AG08395 (cell line): ENCODE measurements around the gene NRCAM.

Experiments
- DNase-seq: peaks from one replicate; pipeline ENCODE4 v3.0.0; 2012; ENCODE audit warnings: mixed read lengths, low spot score

The NRCAM gene

DNA sequence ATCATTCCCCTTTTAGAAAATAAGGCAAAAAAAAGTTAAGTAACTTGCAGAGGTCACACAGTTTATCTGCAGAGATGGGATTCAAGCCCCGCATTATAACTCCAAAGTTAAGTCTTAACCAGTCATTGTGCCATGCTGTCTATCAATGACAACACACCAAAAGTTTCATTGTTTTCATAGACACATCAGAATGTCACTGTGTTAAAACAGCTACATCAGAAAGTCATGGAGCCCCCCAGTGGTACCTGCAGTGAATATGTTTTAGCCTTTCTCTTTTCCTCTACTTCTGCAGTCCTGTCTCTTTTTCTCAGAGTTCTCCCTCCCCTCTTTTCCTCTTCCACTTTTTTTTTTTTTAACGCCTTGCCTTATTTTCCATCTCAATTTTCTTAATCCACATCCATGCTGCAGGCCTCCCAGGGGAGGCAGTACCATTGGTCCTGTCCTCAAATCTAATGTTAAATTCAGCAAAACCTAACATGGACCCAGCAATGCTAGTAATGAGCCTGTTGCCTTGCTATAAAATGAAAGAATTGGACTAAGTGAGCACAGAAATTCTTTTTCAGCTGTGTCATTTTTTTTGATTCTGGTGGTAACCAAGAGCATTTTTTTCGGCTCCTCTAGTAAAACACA, 3.8 kb upstream of the NRCAM start:
- DNase-seq = peak; percentile 16

DNA sequence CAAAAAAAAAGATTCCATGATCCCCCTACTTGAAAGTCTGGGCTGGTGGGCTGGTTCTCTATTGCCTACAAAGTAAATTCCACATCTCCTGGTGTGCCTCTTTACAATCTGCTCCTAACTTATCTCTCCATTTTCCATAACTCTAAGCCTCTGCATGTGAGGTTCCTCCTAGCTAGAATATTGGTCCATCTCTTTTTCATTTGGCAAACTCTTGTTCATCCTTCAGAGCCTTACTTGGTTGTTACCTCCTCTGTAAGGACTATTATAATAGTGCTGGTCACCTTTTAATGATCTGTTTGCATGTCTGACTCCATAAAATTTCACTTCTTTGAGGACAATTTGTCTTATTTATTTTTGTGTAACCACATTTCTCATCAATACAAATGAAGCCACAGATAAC, 1.6 kb upstream of the NRCAM start:
- DNase-seq = no peak

DNA sequence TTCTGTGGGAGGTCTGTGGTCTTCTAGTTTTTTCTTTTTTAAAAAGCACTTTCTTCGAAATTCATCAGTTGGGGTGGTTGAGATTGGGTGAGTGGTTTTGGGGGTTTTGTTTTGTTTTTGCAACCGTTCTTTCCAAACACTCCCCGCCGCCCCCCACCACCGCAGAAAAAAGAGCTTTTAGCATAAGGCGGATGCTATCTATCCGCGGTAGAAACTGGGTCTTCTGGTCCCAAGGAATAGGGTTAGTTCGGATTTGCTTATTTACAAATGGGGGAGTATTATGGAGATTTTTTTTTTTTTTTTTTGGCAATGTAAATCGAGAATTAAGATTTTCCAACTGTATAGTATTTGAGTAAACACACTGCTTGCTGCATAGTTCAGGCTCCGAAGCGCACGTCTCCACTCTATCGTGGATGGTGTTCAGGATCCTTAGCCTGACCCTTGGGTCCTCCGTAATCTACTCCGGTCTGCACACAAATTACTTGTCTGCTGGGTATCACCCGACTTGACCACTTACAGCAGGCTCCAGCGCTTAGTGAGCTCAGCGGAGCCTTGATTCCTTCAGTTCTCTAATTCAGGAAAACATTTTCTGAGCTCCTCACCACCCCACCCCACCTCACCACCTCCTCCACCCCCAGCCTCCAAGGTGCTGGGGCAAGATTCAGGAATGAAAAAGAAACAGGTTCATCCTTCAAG, 757 bp upstream of the NRCAM start:
- no peak for DNase-seq

DNA sequence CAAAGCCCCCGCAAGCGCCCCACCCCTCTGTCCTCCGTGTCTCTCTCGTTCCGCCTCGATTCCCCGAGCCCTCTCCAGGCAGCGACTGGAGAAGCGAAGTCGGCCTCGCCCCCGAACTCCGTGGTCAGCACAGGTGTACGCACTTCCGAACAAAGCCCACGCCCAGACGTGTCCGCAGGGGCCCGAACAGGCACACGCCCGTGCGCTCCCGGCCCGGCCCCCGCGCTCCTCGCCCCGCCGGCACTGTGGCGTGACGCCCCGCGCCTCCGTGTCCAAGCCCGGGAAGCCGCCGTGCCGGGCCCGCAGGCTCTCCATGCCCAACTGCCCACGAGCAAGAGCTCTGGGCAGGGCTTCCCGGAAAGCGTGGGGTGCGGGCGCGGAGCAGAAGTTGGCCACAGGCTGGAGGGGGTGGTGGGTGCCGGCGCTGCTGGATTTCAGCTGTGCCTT, 662 bp downstream of the NRCAM start:
- no peak for DNase-seq

DNA sequence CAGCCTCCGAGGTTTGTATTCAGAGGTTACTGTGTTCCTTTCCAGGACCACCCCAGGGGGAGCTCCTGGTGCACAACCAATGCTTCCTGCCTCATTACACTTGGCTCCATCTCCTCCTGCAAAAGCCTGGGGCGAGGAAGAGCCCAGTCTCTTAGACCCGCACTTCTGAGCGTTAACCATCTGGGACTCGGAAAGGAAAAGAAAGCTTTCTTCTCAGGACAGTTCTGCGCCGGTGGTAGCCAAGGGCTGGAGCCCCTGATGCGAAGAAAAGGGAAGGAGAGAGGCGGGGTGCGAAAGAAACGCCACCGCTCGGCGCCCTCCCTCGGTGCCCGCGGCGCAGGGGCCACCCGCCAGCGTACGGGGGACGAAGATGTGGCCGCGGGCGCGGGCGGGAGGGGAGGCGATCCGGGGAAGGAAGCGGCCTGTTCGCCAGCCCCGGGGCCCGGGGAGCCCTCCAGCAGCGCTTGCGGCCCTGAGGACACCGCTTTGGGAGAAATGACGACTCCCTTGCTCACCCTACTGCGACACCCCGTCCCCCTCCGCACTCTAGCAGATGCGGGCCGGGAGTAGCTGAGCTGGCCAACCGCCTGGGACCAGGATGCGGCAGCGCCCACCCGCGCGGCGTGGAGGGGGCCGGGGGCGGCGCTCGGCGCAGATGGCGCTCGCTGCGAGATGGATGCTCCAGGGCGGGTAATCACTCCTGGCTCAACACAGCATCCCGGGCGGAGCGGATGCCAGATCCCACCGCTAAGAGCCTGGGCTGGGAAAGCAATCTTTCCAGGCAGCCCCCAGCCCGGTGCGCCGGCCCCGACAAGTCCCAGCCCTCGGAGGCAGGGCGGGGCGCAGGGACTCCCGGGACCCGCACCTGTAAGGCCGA, 1.3 kb downstream of the NRCAM start:
- peak; percentile 18 for DNase-seq

DNA sequence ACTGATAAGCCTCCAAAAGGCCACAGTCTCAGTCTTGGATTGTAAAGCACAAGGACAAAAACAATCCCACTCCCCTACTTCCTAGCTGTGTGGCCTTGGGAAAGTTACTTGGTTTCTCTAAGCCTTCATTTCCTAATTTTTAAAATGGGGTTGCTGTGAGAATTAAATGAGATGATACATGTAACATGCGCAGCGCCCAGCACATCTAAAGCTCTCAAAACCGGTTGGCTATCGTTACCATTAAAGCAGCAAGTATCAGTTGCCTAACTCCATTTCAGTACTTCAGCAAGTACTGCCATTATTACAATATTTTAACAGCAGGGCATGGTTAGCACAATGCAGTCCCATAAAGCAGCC, 1.9 kb downstream of the NRCAM start:
- DNase-seq = no peak

DNA sequence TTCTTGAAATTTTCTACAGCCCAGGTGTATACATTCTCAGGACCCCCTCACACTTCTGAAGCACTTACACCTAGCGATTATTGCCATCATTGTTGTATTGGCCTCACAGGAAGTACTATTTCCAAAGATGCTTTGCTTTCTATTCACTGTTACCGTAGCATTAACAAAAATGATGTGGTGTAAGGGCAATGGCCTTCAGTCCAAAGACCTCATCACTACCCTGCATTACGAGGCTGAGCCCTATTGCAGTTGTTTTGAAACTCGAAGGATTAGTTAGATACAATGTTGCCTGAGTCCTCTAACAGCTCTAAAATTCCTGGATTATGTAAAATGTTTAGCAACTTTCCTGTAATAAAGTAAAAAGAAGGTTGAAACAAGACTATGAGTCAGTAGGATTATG, 2.9 kb downstream of the NRCAM start:
- DNase-seq = no peak

DNA sequence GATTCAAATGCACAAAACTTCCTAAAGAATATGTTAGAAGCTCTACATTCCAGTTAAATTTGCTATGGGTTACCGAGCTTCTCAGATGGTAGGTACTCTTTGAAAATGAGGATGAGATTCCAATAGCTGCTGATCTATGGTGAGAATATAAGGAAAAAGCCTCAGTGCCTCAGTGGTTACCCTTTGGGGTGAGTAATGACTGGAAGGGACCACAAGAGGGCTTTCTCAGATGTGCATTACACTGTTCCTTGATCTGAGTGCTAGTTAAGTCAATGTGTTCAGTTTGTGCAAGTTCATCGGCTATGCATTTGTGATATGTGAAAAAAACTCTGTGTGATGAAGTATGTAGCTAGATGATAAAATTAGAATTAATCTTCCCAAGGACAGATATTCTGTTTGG, 3.5 kb downstream of the NRCAM start:
- peak; percentile 39 for DNase-seq

DNA sequence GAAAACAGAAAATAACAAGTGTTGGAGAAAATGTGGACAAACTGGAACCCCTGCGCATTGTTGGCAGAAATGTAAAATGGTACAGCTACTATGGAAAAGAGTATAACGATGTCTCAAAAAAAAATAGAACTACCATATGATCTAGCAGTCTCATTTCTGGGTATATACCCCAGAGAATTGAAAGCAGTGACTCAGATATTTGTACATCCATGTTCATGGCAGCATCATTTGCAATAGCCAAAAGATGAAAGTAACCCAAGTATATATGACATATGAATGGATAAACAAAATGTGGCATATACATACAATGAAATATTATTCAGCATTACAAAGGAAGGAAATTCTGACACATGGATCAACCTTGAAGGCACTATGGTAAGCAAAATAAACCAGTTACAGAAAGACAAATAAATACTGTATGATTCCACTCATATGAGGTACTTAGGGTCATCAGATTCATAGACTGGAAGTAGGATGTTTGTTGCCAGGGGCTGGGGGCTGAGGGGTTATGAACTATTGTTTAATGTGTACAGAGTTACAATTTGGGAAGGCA, 4.9 kb downstream of the NRCAM start:
- no peak for DNase-seq

DNA sequence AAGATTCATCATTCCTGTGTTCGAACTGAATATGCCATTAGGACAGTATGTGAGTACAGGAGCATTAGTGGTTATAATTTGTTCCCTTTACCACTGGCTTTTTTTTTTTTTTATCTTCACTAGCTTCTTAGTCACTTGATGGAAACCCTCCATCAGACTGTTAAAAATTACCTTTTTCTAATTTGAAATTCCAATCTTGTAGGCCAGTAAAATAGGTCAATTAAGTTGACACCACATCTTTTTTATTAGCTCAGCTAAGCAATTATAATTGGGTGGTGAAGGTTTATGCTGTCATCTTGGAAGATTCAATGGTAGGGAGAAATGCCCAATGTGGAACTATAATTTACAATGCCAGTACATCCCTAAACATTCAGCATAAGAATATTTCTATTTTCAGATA, 6.1 kb downstream of the NRCAM start:
- no peak for DNase-seq

DNA sequence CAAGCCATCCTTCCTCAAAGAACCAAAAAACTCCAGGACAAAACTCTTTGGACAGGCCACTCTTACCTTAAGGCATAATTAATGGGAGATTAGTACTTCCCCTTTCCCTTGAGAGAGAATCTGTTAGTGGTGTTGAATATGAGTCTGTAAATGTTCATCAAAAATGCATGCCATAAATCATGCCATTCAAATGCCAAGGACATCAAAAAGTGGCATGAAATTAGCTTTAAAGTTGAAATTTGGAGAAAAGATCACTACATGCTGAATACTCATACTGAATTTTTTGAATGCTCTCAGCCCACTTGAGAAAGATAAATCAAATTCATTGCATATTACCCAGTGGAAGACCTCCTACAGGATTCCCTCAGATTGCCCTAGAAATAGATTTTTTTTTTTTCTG, 6.7 kb downstream of the NRCAM start:
- DNase-seq = no peak

DNA sequence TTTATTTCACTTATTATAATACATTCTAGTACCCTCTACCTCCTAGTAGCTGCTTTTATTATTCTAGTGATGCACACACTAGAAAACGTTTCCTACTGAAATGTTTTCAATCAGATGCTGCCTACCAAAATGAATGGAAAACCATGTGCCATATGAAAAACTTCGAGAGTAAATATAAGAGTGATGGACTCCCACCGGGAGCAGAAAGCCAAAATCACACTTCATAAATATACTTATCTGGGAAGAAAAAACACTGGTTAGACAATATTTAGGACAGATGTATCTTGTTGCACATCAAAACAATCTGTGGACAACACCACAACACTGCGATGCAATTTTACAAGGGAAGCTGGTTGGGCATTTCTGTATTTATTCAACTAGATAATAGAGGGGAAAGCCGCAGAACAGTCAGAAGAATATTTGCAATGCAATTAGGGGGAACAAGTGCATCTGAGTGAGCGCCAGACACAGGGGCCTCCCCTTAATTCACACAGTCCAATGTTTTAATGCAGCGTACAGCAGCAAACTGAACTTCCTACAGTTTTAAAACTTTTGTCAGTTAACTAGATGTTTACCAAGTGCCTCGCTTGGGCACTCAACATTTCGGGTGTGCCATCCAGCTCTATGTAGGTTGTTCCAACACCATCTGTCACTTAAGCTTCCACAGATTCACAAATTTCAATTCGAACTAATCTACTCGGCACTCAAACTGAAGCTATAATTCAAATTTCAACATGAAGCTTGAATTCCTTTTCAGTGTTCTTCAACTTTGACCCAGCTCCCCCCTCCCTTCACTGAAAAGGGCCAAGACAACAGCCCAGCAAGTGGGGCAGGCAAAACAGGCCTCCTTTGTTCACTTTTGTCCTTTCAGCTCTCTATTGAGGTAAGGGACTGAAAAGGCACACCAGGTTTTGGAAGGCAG, 7.4 kb downstream of the NRCAM start:
- DNase-seq = no peak

DNA sequence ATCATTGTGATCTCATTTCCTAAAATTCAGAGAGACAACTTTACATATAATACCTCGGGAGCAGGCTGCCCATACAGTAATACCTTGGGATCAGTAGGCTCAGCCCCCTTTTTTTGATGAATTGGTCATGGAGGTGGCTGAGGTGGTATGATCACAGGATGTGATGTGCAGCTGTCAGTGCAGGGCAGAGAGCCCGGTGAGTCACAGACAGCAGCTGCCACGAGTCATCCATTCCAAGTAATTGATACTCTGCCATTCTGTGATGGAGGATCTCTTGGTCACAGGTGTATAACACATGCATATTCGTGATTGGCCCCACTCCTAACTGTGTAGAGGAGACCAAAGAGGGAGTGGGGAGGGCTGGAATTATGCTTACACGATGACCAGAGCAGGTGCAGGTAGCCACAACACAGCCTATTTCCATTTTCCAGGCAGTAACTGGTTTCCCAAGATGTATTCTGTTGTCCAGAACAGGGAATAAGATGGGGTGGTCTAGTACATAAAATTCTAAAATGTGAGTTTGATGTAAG, 14.1 kb downstream of the NRCAM start:
- DNase-seq = no peak

DNA sequence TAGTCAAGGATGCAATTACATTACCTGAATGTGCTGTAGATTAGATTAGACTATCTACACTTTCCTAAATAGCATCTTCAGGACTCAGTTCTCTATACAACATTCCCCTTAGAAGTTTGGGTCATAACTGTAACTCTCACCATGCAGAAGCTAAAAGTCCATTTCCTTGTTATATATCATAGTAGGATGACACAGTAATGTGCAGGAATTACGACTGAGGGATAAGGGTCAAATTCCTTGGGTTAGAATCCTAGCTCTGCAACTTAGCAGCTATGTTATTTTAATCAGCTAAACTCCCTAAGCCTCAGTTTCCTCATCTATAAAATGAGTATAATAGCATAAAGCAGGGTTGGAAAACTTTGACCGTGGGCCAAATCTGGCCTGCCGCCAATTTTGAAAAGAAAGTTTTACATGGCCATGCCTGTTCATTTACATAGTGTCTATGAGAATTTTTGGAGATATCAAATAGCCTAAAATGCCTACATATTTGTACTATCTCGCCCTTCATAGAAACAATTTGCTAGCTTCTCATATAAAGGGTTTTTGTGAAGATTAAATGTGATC, 14.8 kb downstream of the NRCAM start:
- no peak for DNase-seq

DNA sequence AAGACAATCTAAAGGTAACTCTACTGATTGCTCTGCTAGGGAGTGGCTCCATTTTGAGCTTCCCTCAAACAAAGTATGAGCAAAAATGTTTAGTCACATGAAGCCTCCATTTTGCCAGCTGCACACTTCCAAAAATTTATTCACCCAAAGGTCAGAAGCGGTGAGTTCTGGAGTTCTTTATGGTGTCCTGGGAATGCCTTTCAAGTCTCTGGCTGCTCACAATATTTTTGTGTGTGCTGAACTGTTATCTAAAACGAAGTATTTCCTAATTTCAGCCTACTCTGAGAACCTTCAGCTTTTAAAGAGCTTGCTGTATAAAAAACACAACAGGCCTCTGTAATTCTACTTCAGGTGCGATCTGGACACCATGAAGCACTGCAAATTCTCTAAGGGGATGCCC, 15.6 kb downstream of the NRCAM start:
- no peak for DNase-seq

DNA sequence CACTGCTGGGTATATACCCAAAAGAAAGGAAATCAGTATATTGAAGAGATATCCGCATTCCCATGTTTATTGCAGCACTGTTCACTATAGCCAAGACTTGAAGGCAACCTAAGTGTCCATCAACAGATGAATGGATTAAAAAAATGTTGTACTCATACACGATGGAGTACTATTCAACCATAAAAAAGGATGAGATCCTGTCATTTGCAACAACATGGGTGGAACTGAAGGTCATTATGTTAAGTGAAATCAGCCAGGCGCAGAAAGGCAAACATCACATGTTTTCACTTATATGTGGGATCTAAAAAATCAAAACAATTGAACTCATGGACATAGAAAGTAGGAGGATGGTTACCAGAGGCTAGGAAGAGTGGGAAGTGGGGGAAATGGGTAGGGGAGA, 19.3 kb downstream of the NRCAM start:
- DNase-seq = no peak

DNA sequence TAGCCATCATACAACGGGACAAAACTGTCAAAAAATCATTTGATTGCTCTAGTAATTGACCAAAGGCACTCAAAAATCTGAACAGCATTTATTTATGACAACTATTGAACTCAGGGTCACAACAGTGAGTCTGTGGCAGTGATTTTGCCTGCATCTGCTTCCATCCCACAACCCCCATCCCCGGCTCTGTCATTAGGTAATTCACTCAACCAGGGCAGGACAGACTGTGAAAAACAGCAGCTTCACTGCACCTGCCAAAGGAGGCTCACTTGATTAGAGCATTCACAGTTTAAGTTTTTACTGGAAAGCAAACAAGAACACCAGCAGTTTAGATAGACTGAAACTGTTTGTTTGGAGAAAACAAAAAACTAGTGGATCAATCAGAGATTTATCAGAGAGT, 22.2 kb downstream of the NRCAM start:
- no peak for DNase-seq

DNA sequence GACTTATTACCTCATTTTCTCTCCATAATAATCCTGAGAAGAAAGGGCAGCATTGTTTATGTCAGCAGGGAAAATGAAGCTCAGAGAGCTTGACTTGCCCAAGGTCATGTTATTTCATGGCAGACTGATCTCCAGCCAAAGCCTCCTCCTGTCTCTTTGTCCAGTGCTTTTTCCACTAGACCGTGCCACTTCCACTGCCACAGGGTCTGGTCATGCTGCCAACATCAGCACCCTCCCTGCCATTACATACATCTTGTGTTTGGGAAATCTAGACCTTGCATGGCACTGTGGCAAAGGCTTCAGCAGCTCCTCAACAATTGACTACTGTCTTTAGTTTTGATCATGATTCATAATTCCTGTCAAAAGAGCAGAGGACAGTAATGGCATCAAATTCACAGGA, 25.1 kb downstream of the NRCAM start:
- no peak for DNase-seq

DNA sequence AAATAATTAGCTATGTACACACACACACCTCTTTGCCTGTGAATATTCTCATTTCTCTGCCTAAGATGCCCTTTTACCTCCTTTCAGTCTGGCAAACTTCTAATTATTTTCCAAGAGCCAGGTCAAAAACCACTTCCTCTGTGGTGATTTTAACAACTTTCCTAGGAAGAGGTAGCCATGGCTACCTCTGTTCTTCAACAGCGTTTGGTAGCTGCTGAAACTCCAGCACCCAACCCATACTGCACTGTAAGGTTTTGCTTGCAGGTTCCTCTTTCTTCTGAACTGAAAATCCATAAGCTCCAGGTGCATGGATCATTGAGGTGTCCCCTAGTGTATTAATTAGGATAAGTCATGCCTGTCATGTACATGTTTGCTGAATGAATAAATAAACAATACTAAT, 25.6 kb downstream of the NRCAM start:
- no peak for DNase-seq

DNA sequence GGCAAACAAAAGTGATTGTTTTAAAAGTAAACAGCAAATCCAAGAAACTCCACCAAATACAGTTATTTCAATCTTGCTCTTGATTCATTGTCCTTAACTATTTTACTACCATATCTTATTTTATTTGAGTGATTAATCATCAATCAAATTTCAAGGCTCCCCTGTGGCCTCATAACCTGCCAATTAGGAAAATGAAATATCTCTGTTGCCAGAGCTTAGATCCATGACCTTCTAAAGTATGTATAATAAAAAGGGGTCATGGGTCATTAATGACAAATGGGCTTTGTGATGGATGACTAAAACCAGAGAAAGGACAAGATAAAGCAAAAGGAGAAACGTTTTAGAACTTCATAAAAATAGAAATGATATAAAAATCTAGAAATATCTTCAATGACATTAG, 28.5 kb downstream of the NRCAM start:
- no peak for DNase-seq

DNA sequence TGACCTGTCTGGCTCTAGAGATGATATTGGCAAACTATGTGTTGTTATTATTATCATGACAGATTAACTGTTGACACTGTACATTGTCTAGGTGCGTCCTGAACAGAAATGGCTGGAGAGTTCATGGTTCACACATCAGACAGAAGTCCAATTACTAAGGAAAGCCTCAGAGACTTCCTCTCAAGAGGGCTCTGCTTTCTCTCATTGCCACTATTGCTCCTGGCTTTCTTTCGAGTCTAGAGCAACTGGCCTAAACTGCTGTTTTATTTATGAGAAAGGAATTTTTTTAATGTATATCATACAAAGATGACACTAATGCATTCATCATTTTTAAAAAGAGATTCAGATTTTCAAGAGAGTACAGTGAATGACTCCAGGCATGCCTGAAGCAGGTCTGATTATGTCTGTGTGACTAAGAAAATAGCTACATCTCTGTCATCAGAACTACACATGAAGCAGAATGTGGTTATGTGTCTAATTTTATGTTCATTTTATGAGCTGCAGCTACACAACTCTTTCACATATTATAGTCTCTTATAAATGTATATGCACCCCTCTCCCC, 30.4 kb downstream of the NRCAM start:
- no peak for DNase-seq
